ENCODE measurements around the gene SPECC1L.

DNA sequence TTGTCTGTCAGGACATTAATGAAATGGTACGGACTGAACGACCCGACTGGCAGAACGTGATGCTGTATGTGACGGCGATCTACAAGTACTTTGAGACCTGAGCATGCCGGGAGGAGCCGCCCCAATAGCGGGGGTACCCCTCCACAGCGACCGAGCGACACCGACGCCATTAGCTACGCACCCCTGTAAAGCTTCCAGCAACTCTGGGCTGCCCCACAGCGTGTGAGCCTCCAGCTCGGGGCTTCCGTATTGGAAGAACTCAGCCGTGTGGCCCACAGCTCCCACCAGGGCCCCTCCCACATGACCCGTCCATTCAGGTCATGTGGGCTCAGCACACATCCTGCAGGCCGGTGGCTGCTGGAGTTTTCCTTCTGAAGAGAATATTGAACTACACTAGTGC, 143.9 kb downstream of the SPECC1L start:
- no peak for TF ChIP-seq ZFX (IDR thresholded peaks at IDR 0.05)
- no peak for TF ChIP-seq CTCF (IDR thresholded peaks at IDR 0.05 in 2 of 3, conservative IDR thresholded peaks at IDR 0.05 in 1 of 3; ENCODE audit: borderline replicate concordance in 1 of 3, insufficient read depth in 1 of 3, low read depth in 2 of 3, low read length in 2 of 3)
- TF ChIP-seq, protein P1, sequence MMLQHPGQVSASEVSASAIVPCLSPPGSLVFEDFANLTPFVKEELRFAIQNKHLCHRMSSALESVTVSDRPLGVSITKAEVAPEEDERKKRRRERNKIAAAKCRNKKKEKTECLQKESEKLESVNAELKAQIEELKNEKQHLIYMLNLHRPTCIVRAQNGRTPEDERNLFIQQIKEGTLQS (IDR thresholded peaks at IDR 0.05), result no peak
- no peak for TF ChIP-seq EZH2phosphoT487 (IDR thresholded peaks at IDR 0.05; ENCODE audit: borderline replicate concordance)
- no peak for TF ChIP-seq EGR1 (IDR thresholded peaks at IDR 0.05; ENCODE audit: low read depth)
- TF ChIP-seq POLR2AphosphoS5 (IDR thresholded peaks at IDR 0.05; ENCODE audit: low read depth, low read length), result no peak
- no peak for TF ChIP-seq POLR2A (IDR thresholded peaks at IDR 0.05; ENCODE audit: borderline replicate concordance, extremely low read depth, insufficient read depth, insufficient read length)
- TF ChIP-seq EZH2 (IDR thresholded peaks at IDR 0.05), result no peak
- TF ChIP-seq YY1 (IDR thresholded peaks at IDR 0.05; ENCODE audit: extremely low read depth, insufficient replicate concordance, low read depth, low read length), result no peak
- TF ChIP-seq CEBPB (IDR thresholded peaks at IDR 0.05; ENCODE audit: low read depth), result no peak
- no peak for TF ChIP-seq SP1 (IDR thresholded peaks at IDR 0.05; ENCODE audit: low read depth)
- TF ChIP-seq REST (IDR thresholded peaks at IDR 0.05; ENCODE audit: low read depth), result no peak
- TF ChIP-seq ZNF274 (IDR thresholded peaks at IDR 0.05; ENCODE audit: low read depth, low read length), result no peak
- TF ChIP-seq RAD21 (IDR thresholded peaks at IDR 0.05; ENCODE audit: low read depth), result no peak
